OCI-LY3 (cell line): ENCODE results near the gene ATXN2.

Experiments used
- H2AFZ ChIP-seq: fragments of 200-600, 300-600 bp; shearing (Covaris generic); 2 replicates; pipeline ENCODE4 v1.6.0; 2014; ENCODE audit warnings: antibody characterized with exemption, low read depth, low read length
- H3K27ac ChIP-seq: fragments of 200-600, 300-600 bp; sonication (generic); 2 replicates; pipeline ENCODE4 v1.5.1; 2014; ENCODE audit warnings: mild to moderate bottlenecking, low read length, moderate library complexity, mixed read lengths
- H3K27me3 ChIP-seq: fragments of 200-600, 300-600 bp; sonication (generic); 2 replicates; pipeline ENCODE4 v1.6.1; 2014; ENCODE audit warnings: low read depth, low read length, mixed read lengths
- H3K36me3 ChIP-seq: fragments of 200-600, 300-600 bp; sonication (generic); replicated peaks from 2 replicates; pipeline ENCODE3; 2014; ENCODE audit warnings: low read depth, low read length, mixed read lengths
- H3K4me1 ChIP-seq: fragments of 300-600, 200-600 bp; sonication (generic); 2 replicates; pipeline ENCODE4 v1.6.1; 2014; ENCODE audit warnings: low read length, mixed read lengths
- H3K4me2 ChIP-seq: fragments of 200-600, 300-600 bp; sonication (generic); 2 replicates; pipeline ENCODE4 v1.6.1; 2014; ENCODE audit warnings: low read length, mixed read lengths
- H3K4me3 ChIP-seq: fragments of 300-600, 200-600 bp; sonication (generic); 2 replicates; pipeline ENCODE4 v1.5.1; 2014; ENCODE audit warnings: antibody characterized with exemption, mild to moderate bottlenecking, low read length, moderate library complexity
- H3K79me2 ChIP-seq: fragments of 300-600, 200-600 bp; shearing (Covaris generic); 2 replicates; pipeline ENCODE4 v1.6.1; 2014; ENCODE audit warnings: mild to moderate bottlenecking, low read length, mixed read lengths
- H3K9ac ChIP-seq: fragments of 300-600, 200-600 bp; shearing (Covaris generic); 2 replicates; pipeline ENCODE4 v1.6.0; 2014; ENCODE audit warnings: mild to moderate bottlenecking, low read length, moderate library complexity
- H3K9me3 ChIP-seq: fragments of 200-600, 300-600 bp; shearing (Covaris generic); 2 replicates; pipeline ENCODE4 v1.6.1; 2014; ENCODE audit warnings: low read length, mixed read lengths; ENCODE audit not compliant: insufficient read depth
- H4K20me1 ChIP-seq: fragments of 200-600, 300-600 bp; sonication (generic); 2 replicates; pipeline ENCODE4 v1.6.1; 2016; ENCODE audit warnings: low read length, mixed read lengths; ENCODE audit not compliant: insufficient read depth
- CTCF ChIP-seq: fragments of 200-600, 300-600 bp; sonication (generic); IDR thresholded peaks from 2 replicates; pipeline ENCODE4 v1.5.1; 2014; ENCODE audit warnings: antibody characterized with exemption, low read length, low read depth
- EZH2phosphoT487 ChIP-seq: fragments of 200-600 bp; shearing (Covaris generic); IDR thresholded peaks from 2 replicates; pipeline ENCODE4 v1.6.1; 2018; ENCODE audit warnings: antibody characterized with exemption, mixed run types, low read depth

ATXN2 gene

GRCh38 chr12:111529424-111530368, 69.4 kb downstream of the ATXN2 start:
- H3K4me1 ChIP-seq: no peaks in the 10 kb centered on the region
- no peak overlapping the region for H3K9ac ChIP-seq
- no peaks in the 10 kb centered on the region for H3K79me2 ChIP-seq
- no peak overlapping the region for H3K27ac ChIP-seq
- H3K4me3 ChIP-seq: no peak overlapping the region
- no peaks in the 10 kb centered on the region for H3K27me3 ChIP-seq
- no peaks in the 10 kb centered on the region for H3K9me3 ChIP-seq
- H4K20me1 ChIP-seq: peaks cover 6% of the 10 kb centered on the region
- H3K36me3 ChIP-seq: peaks cover 31% of the 10 kb centered on the region
- H2AFZ ChIP-seq: no peak overlapping the region
- TF ChIP-seq EZH2phosphoT487: no peak
- TF ChIP-seq CTCF: peak; percentile 81
- H3K4me2 ChIP-seq: no peak overlapping the region

GRCh38 chr12:111523587-111524167, 75.4 kb downstream of the ATXN2 start:
- H3K27ac ChIP-seq: no peak overlapping the region
- peaks cover 44% of the 10 kb centered on the region for H3K36me3 ChIP-seq
- TF ChIP-seq CTCF (no peak), EZH2phosphoT487 (no peak)
- H4K20me1 ChIP-seq: no peaks in the 10 kb centered on the region; the same call in 1 of the 2 replicates
- H3K4me2 ChIP-seq: no peak overlapping the region
- no peaks in the 10 kb centered on the region for H3K9me3 ChIP-seq
- no peaks in the 10 kb centered on the region for H3K27me3 ChIP-seq
- no peaks in the 10 kb centered on the region for H3K4me1 ChIP-seq
- H3K4me3 ChIP-seq: no peak overlapping the region
- H3K9ac ChIP-seq: no peak overlapping the region
- H3K79me2 ChIP-seq: no peaks in the 10 kb centered on the region
- no peak overlapping the region for H2AFZ ChIP-seq

GRCh38 chr12:111521801-111522200, 77.3 kb downstream of the ATXN2 start:
- Histone ChIP-seq H3K9me3 (no peaks in the 10 kb centered on the region), H3K27me3 (no peaks in the 10 kb centered on the region), H4K20me1 (no peaks in the 10 kb centered on the region; the same call in 1 of the 2 replicates), H3K4me1 (no peaks in the 10 kb centered on the region), H3K79me2 (no peaks in the 10 kb centered on the region), H3K36me3 (peaks cover 48% of the 10 kb centered on the region), H3K27ac (no peak overlapping the region), H3K4me3 (no peak overlapping the region), H2AFZ (no peak overlapping the region), H3K9ac (no peak overlapping the region), H3K4me2 (no peak overlapping the region)
- TF ChIP-seq CTCF: no peak
- no peak for TF ChIP-seq EZH2phosphoT487

GRCh38 chr12:111519937-111520336, 79.2 kb downstream of the ATXN2 start:
- H3K4me1 ChIP-seq: no peaks in the 10 kb centered on the region
- no peaks in the 10 kb centered on the region for H4K20me1 ChIP-seq
- no peaks in the 10 kb centered on the region for H3K27me3 ChIP-seq
- no peak overlapping the region for H3K4me2 ChIP-seq
- H3K9ac ChIP-seq: no peak overlapping the region
- no peak overlapping the region for H3K4me3 ChIP-seq
- H3K9me3 ChIP-seq: no peaks in the 10 kb centered on the region
- H3K79me2 ChIP-seq: no peaks in the 10 kb centered on the region
- H3K27ac ChIP-seq: no peak overlapping the region
- no peak for TF ChIP-seq CTCF
- no peak for TF ChIP-seq EZH2phosphoT487
- H3K36me3 ChIP-seq: peaks cover 47% of the 10 kb centered on the region
- H2AFZ ChIP-seq: no peak overlapping the region
